ENCODE measurements around the gene TBRG4. TPM values are rescaled to one million over a fixed set of nuclear protein-coding genes. Genes with fewer than 3 reads are reported as not detected.

The TBRG4 gene
- total RNA-seq, 1 donor from 2014 or later: 58.0 TPM

DNA sequence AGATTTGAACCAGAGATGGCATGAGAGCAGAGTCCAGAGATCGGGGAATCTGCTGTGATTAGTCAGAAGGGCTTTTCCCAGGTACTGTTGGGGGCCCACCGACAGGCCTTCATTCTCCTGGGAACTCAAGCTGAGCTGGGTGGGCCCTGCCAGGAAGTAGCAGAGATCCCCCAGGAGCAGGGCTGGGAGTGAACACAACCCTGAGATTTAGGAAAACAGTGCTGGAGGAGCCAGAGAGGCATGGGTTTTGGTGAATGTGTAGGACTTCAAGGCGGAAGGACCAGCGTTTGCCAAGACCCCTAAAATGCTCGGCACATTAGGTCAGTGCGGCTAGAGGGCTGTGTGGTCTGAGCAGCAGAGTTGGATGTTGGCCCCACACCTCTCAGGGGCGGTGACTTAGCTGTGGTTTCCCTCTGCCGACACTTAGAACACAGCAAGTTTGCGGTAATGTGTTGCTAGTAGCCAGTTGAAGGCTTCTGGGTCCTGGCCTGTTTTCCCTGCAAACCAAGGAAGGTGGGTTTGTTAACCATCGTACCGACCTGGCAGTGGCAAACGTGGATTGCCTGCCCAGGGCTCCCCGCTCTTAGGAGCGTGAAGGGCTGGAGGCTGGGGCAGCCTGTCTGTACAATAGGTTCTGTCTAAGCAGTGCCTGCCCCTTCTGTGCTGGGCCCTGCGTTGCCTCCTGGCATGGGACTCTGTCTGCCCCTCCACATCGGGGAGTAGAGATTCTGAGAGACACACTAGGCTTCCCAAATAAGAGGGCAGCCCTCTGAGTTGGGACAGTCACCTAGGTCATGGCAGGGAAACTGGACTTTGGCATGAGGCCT, 36.8 kb downstream of the TBRG4 start:
- DNase-seq (ENCODE audit: low spot score): no peak

DNA sequence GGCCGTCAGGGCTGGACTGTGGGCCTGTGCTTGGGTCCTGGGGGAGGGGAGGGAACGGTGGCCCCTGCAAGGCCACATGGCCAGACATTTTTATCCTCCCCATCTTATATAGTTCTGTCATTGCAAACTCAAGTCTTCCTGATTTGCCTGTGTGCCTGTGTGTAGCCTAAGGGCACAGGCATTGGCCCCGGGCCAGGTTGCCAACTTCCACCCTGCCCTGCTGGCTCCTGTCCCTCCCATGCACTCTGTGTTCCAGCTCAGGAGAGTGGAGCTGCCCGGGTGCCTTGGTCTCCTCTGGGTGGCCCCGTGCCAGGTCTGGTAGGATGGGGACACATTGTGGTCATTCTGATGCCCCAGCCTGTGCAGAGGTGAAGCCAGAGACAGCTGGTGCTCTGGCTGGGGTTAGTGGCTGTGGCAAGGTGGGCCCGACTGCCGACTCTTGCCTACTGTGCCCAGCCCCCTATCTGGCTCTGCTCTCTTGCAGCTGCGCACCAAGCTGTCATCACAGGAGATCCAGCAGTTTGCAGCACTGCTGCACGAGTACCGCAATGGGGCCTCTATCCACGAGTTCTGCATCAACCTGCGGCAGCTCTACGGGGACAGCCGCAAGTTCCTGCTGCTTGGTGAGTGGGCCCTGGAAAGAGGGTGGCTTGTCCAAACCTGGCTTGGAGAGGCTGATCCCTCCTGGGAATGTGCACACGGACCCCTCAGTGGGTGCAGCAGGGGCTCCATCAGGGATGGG, 37.5 kb downstream of the TBRG4 start:
- DNase-seq (ENCODE audit: low spot score): no peak

DNA sequence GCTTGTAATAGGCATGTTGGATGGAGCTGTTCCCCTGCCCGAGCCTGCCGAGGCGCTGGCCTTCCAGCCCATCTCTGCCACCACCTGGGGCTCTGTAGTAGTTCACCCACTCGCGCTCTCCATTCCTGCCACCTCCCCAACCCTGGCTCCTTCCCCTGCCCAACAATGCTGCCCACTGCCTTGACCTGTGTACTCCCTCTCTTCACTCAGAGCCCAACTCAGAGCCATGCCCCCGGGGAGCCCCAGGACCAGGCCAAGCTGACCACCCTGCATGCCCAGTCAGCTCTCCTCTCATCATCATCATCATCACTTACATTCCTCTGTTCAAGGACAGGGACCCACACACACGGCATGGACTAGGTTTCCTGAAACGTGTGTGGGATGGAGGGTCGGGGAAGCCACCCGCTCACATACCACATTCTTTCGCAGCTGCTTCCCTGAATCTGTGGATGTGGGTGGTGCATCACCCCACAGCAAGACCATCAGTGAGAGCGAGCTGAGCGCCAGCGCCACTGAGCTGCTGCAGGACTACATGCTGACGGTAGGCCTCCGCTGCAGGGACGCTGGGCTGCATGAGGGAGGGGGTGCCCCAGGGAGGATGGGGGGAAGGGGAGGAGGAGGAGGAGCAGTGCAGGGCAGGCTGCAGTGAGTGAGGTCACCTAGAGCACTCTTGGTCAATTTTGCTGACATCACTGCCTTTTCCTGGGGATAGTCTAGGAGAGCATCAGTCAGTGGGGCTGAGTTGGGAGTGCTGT, 38.3 kb downstream of the TBRG4 start:
- no peak for DNase-seq (ENCODE audit: low spot score)

DNA sequence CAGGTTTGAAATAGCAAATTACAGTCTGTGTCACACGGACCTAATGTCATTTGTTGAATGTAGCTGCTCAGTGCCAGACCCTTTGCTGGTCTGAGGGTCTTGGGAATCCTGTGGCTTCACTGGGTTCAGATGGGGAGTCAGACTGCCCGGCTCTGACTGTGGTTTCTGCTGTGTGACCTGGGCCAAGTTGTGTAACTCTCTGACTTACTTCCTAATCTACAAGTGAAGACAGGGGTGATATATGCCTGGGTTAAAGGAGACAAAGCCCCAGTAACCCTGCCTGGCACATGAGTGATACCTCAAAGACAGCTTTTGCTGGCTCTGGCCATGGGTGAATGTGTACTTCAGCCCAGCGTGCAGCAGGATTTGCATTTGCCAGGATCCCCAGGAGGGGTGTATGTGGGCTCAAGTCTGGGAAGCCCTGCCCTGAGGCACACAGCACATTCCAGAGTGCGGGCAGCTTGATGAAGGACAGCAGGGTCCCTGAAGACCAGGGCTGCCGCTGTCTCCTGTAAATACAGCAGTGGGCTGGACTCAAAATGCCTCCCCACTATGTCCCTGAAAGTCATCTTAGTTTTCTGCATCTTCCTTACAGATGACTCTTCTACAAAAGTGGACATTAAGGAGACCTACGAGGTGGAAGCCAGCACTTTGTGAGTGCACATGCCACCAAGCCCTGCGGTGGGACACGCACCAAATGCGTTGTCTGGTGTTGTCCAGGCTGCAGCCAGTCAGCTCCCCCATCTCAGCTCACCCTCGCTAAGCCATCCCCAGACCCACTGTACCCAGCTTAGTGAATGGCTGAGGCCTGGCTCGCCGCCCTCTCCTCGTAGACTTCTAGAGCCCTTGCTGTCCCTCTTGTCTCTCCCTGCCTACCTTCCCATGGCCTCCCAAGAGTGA, 39.1 kb downstream of the TBRG4 start:
- DNase-seq (ENCODE audit: low spot score): no peak

DNA sequence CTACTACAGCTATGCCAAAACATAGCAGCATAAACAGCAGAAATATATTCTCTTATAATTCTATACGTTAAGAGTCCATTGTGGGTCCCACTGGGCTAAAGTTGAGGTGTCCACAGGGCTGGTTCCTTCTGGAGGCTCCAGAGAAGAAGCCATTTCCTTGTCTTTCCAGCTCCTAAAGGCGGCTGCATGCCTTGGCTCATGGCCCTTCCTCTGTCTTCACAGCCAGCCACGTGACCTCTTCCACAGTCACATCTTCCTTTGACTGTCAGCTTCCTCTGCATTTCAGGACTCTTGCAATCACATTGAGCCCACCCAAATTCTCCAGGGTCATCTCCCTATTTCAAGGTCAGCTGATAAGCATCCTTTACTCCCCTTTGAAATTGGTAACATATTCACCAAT, 40.0 kb downstream of the TBRG4 start:
- no peak for DNase-seq (ENCODE audit: low spot score)

DNA sequence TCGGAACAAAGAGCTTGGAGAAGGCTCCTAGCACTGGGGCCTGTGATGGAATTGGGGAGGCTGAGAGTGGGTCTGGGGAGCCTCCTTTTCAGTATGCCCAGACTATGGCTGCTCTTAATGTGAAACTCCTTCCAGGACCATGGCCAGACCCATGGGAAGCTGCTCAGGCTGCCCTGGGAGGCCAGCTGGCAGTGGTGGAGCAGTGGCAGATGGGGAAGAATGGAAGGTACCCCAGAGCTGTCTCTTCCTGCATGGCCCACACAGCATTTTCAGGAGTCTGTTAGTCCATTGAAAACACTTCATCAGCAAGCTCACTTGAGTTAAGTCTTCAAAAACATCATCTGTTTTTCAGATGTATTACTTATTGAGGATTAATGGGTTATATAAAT, 41.2 kb downstream of the TBRG4 start:
- no peak for DNase-seq (ENCODE audit: low spot score)

DNA sequence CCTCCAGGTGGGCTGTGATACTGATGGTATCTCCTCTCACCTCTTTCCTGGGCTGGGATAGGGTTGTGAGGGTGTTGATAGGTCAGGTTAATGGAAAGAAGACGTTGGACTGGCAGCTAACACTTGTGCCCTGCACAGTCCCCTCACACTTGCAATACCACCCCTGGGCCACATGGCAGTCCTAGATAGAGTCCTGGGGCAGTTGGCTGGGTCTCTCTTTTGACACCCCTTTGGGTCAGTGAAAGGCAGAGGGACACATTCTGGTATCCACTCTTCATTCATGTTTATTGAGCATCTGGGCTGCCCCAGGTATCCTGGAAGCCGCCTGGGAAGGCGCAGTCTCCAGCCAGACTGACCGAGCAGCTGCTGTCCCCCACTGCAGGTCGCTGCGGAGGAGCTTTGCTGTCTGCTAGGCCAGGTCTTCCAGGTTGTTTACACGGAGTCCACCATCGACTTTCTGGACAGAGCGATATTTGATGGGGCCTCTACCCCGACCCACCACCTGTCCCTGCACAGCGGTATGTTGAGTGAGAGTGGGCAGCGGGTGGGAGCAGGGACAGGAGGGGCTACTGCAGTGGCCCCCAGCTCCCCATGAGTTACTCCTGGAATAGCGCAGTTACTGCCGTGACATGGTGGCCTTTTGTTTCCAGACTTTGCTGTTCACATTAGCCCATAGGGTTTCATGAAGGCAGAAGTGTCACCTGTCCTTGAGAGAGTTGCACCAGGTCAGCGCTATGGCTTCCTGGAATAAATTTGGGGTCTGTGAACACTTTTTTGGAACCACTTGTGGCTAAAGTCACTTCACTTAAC, 41.8 kb downstream of the TBRG4 start:
- DNase-seq (ENCODE audit: low spot score): no peak

DNA sequence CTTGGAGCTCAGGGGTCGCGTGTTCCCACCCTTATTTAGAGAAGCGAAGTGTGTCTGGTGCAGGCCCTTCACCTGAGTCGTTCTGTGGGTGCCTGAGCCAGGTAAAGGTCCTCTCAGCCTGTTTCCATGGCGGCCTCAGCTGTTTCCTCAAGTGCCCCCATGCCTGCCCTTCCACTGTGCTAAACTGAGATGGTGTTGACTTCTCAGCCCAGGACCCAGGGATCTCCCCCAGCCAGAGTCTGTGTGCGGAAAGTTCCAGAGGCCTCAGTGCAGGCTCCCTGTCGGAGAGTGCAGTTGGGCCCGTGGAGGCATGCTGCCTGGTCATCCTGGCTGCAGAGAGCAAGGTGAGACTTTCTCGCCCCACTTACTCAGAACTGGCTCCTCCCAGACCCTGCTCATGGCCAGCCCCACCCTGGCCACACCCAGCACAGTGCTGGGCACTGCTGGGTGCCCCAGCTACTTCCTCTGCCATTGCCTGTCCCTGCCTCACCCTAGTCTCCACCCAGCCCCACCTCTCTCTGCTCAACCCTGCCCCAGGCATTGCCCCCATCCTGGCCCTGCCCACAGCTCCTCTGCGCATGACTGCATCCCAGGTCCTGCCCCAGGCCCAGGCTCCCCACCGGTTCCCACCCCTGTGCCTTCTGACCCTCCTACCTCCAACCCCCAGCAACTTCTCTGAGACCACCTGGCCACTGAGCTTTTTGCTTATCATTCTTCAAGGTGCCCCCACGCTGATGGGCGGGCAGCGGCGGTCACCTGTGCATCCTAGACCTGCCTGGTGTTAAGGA, 43.1 kb downstream of the TBRG4 start:
- DNase-seq (ENCODE audit: low spot score): no peak

DNA sequence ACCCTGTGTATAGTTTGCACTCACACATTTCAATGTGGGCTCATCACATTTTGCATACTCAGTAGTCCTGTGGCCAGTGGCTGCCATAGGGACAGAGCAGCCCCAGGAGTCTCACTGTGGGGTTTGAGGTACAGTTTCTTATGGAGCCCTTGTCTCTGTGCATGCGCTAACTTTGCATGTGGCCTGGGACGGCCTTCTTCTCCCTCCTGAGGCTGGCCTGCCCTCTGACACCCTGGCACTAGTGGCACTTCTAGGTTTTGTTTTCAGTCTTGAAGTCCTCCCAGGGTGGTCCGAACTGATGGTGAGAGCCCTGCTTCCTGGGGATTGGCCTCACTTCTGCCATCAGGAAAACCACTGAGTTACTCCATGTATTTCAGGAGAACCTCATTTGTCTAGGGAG, 43.9 kb downstream of the TBRG4 start:
- no peak for DNase-seq (ENCODE audit: low spot score)

DNA sequence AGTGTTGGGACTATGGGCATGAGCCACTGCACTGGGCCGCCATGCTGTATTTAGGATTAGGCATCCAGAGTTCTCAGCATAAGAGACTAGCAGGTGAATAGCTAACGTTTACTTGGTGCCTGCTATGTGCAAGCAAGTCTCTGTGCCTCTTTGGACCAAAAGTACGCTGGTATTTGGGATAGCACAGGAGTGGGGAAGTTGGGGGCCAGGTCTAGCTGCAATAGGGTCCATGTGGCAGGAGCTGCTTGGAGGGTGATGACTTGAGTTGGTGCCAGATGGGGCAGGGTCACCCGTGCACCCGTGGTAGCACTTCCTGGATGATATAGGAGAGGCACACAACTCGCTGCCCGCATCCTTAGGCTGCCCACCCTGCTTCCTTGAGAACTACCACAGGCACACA, 45.1 kb downstream of the TBRG4 start:
- DNase-seq (ENCODE audit: low spot score): no peak

DNA sequence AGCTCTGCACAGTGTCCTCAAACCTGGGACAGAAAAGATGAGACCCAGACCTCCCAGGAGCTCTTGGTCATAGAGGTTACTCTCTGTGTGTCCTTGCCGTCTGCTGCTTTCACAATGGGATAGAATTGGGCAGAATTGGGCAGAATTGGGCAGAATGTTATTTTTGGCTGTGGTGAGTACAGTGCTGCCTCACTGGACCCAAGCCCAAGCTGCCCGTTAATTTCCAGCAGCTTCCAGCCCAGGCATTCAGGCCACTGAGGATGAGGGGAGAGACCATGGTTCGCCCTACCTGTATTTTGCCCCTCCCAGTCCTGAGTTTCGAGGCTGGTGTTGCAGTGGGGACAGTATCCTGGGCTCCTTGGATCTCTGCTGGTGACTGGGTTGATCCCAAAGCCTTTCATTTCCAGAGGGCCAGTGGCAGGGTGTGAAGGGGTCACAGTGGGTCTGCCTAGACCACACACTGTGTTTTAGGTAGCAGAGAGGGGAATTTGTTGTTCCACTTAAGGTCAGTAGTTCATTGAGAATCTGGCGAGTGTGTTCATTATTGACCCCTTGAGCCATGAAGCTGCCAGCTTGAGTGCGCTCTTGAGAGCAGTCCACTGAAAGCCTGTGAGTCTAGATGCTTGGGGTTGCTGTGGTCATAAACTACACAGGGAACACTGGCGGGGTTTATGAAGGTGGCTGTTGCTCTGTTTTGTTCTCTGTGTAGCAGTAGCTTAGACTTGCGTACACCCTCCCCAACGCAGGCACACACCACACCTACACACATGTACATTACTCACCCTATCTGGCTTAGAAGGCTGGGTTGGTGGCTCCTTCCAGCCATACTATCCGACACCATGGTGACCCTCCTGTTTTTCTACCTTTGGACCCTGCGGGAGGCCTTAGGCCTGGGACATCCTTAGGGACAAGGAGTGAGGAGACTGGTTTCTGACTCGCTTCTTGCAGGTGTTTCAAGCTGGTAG, 46.2 kb downstream of the TBRG4 start:
- DNase-seq (ENCODE audit: low spot score): no peak

DNA sequence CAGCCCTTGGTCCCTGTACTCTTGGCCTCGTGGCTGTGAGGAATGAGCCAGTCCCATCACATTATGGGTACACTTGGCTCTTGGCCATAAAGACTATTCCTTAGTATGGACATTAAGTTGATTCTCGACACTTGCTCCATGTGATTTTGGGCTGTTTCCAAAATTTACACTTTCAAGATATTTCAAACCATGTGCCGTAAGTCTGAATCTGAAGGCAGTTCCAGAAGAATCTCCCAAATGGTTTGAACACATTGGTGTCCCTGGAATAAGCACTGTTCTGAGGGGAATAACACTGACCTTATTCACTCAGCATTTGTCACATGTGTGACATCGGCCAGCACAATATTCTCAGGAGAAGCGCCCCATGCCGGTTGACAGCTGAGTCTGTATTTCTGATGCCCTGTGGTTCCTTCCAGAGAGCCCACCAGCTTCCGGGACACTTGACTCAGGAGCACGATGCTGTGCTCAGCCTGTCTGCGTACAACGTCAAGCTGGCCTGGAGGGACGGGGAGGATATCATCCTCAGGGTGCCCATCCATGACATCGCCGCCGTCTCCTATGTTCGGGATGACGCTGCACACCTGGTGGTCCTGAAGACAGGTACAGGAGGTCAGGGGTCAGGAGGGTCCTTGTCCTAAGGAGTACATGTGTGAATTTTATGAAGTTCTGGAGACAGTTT, 47.3 kb downstream of the TBRG4 start:
- DNase-seq (ENCODE audit: low spot score): no peak

DNA sequence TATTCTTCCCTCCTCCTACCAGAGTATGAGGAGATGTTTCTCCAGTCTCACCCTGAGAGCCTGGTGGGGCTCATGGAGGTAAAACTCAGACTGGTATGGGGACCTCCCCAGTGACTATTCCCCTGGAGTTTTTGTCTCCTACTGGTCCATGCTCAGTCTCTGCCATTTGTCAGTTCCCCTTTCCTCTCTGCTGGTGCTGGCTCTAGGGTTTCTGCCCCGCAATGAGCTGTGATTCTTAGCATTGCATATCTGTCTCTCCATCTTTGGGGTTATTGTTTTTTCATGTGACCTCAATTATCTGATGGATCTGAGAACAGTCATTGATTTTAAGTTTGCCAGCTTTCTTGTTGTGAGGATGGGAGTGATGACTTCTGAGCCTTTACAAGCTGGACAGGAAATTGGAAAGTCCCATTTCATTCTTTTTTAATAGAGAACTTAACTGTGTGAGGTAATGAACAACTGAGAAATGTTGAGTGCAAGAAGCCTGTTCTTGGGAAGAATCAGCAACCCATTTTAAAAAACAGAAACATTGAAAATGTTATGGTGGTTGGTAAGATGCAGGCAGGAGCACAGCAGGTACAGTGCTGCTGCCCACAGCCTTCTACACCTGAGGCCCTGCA, 49.6 kb downstream of the TBRG4 start:
- no peak for DNase-seq (ENCODE audit: low spot score)

DNA sequence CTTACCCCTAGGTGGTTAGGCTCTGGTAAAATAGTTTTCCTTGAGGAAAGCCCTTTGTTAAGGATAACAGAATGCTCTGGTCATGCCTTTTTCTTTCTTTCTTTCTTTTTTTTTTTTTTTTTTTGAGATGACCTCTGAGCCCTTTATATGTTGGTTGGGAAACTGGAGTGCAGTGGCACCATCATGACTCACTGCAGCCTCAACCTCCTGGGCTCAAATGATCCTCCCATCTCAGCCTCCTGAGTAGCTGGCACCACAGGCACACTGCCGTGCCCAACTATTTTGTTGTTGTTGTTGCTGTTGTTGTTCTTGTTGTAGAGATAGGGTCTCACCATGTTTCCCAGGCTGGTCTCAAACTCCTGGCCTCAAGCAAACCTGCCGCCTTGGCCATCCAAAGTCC, 50.1 kb downstream of the TBRG4 start:
- DNase-seq (ENCODE audit: low spot score): no peak

DNA sequence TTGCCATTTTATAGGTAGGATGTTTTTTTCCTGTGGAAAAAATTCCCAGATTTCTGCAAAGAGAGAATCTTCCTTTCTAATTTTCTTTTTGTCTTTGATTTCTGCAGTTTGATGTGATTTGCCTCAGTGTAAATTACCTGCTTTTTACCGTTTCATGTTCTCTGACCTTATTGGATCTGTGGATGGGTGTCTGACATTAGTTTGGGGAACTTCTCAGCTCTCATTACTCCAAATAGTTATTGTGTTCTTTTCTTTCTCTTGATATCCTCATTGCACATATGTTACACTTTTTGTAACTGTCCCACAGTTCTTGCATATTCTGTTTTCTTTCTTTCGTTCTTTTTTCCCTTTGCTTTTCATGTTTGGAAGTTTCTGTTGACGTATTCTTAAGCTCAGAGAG, 51.2 kb downstream of the TBRG4 start:
- DNase-seq (ENCODE audit: low spot score): no peak

DNA sequence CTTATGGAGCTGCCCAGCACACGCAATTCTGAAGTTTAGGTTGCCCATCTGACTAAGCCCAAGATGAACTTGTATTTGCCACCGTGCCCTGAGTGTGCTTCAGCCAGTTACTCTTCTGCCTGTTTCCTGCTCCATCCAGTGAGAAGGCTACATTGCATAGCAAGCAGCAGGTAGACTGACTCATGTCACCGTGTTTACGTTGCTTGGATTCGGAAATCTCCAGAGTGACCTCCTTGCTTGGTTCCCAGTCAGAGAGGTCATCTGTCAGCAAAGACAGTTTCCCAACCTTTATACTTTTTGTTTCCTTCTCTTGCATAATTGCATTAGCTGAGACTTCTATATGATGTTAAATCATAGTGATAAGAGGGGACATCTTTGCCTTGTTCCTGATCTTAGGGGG, 53.6 kb downstream of the TBRG4 start:
- no peak for DNase-seq (ENCODE audit: low spot score)

DNA sequence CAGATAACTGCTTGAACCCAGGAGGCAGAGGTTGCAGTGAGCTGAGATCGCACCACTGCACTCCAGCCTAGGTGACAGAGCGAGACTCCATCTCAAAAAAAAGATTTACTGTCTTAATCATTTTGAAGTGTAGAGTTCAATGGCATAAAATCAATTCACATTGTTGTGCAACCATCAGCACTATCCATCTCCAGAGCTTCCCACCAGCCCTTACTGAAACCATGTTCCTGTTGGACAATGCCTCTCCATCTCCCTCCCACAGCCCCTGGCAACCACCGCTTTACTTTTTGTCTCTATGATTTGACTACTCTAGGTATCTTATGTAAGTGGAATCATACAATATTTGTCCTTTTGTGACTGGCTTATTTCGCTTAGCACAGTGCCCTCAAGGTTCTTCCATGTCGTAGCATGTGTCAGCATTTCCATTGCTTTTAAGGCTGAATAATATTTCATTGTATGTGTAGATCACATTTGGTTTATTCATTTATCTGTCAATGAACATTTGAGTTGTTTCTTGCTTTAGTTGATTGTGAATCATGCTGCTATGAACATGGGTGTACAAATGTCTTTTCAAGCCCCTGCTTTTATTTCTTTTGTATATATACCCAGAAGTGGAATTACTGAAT, 55.8 kb downstream of the TBRG4 start:
- no peak for DNase-seq (ENCODE audit: low spot score)

Data from mucosa of gallbladder (tissue), 1 donor.